ENCODE results near the gene PHLDB1.

PHLDB1 gene

GRCh38 chr11:118670063-118670462 lies 62.6 kb downstream of the PHLDB1 start:
- no peak for TF ChIP-seq EZH2 (IDR thresholded peaks at IDR 0.05; ENCODE audit: borderline replicate concordance, low read length)
- TF ChIP-seq, protein P1, sequence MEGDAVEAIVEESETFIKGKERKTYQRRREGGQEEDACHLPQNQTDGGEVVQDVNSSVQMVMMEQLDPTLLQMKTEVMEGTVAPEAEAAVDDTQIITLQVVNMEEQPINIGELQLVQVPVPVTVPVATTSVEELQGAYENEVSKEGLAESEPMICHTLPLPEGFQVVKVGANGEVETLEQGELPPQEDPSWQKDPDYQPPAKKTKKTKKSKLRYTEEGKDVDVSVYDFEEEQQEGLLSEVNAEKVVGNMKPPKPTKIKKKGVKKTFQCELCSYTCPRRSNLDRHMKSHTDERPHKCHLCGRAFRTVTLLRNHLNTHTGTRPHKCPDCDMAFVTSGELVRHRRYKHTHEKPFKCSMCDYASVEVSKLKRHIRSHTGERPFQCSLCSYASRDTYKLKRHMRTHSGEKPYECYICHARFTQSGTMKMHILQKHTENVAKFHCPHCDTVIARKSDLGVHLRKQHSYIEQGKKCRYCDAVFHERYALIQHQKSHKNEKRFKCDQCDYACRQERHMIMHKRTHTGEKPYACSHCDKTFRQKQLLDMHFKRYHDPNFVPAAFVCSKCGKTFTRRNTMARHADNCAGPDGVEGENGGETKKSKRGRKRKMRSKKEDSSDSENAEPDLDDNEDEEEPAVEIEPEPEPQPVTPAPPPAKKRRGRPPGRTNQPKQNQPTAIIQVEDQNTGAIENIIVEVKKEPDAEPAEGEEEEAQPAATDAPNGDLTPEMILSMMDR (IDR thresholded peaks at IDR 0.05; ENCODE audit: low read length) = no peak
- Histone ChIP-seq H3K4me2 (ENCODE audit: low read length) (no peak overlapping the region), H3K79me2 (ENCODE audit: insufficient read depth, low read length) (no peaks in the 10 kb centered on the region), H4K20me1 (ENCODE audit: insufficient read depth, low read length) (no peaks in the 10 kb centered on the region), H3K27me3 (ENCODE audit: insufficient read depth, low read length) (no peaks in the 10 kb centered on the region), H2AFZ (ENCODE audit: low read length) (no peak overlapping the region), H3K4me3 (ENCODE audit: low read depth, low read length, poor library complexity, severe bottlenecking) (no peak overlapping the region), H3K9ac (ENCODE audit: low read length) (no peak overlapping the region), H3K27ac (ENCODE audit: low read depth, low read length, poor library complexity, severe bottlenecking) (no peak overlapping the region), H3K36me3 (ENCODE audit: insufficient read depth, low read length) (no peaks in the 10 kb centered on the region), H3K4me1 (ENCODE audit: insufficient read depth, low read length, severe bottlenecking) (peaks cover 10% of the 10 kb centered on the region), H3K9me3 (ENCODE audit: low read length) (no peaks in the 10 kb centered on the region), H3K9me2 (ENCODE audit: low read depth, low read length) (no peaks in the 10 kb centered on the region), H3F3A (ENCODE audit: insufficient read depth, low read length) (no peaks in the 10 kb centered on the region)

DNA sequence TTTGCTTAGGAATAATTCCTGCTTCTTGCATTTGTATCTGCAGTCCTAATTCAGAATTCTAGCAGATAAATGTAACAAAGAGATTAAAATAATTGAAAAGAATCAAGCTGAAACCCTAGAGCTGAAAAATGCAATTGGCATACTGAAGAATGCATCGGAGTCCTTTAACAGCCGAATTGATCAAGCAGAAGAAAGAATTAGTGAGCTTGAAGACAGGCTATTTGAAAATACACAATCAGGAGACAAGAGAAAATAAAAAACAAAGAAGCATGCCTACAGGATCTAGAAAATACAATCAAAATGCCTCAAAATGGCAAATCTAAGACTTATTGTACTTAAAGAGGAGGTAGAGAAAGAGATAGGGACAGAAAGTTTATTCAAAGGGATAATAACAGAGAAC lies 63.8 kb downstream of the PHLDB1 start:
- Histone ChIP-seq H3K27ac (ENCODE audit: low read depth, low read length, poor library complexity, severe bottlenecking) (no peak overlapping the region), H3K4me1 (ENCODE audit: insufficient read depth, low read length, severe bottlenecking) (peaks cover 3% of the 10 kb centered on the region), H3K4me3 (ENCODE audit: low read depth, low read length, poor library complexity, severe bottlenecking) (no peak overlapping the region), H3K9me3 (ENCODE audit: low read length) (no peaks in the 10 kb centered on the region), H3K79me2 (ENCODE audit: insufficient read depth, low read length) (no peaks in the 10 kb centered on the region), H3K27me3 (ENCODE audit: insufficient read depth, low read length) (no peaks in the 10 kb centered on the region), H3K9ac (ENCODE audit: low read length) (no peak overlapping the region), H2AFZ (ENCODE audit: low read length) (no peak overlapping the region), H3F3A (ENCODE audit: insufficient read depth, low read length) (no peaks in the 10 kb centered on the region), H3K9me2 (ENCODE audit: low read depth, low read length) (no peaks in the 10 kb centered on the region), H4K20me1 (ENCODE audit: insufficient read depth, low read length) (no peaks in the 10 kb centered on the region), H3K36me3 (ENCODE audit: insufficient read depth, low read length) (no peaks in the 10 kb centered on the region), H3K4me2 (ENCODE audit: low read length) (no peak overlapping the region)
- TF ChIP-seq EZH2 (IDR thresholded peaks at IDR 0.05; ENCODE audit: borderline replicate concordance, low read length) = no peak
- TF ChIP-seq, protein P1 (IDR thresholded peaks at IDR 0.05; ENCODE audit: low read length) = no peak

DNA sequence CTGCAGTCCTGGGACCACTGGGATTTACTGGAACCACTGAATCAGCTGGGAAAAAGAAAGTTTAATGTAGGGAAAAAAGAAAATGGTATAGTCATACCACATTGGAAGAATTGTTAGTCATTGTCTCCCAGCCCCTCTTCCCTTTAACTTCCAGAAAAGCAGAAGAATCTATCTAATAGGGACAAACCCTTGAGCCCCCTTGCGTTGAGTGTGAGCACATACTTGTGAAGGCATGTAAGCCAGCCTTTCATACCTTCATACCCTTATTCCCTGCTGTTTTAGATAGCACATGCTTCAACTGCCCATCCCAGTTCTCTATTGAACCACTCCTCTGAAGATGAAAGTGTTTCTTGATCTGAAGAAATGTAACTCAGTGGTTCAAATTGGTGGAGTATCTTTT lies 65.4 kb downstream of the PHLDB1 start:
- H3K9me3 ChIP-seq (ENCODE audit: low read length) = no peaks in the 10 kb centered on the region
- H3K27me3 ChIP-seq (ENCODE audit: insufficient read depth, low read length) = no peaks in the 10 kb centered on the region
- no peaks in the 10 kb centered on the region for H3K79me2 ChIP-seq (ENCODE audit: insufficient read depth, low read length)
- H3K4me3 ChIP-seq (ENCODE audit: low read depth, low read length, poor library complexity, severe bottlenecking) = no peak overlapping the region
- no peak overlapping the region for H3K27ac ChIP-seq (ENCODE audit: low read depth, low read length, poor library complexity, severe bottlenecking)
- no peak overlapping the region for H3K4me2 ChIP-seq (ENCODE audit: low read length)
- no peaks in the 10 kb centered on the region for H4K20me1 ChIP-seq (ENCODE audit: insufficient read depth, low read length)
- H3K4me1 ChIP-seq (ENCODE audit: insufficient read depth, low read length, severe bottlenecking) = no peaks in the 10 kb centered on the region
- no peak overlapping the region for H3K9ac ChIP-seq (ENCODE audit: low read length)
- H3K36me3 ChIP-seq (ENCODE audit: insufficient read depth, low read length) = no peaks in the 10 kb centered on the region
- no peak overlapping the region for H2AFZ ChIP-seq (ENCODE audit: low read length)
- H3K9me2 ChIP-seq (ENCODE audit: low read depth, low read length) = no peaks in the 10 kb centered on the region
- TF ChIP-seq EZH2 (IDR thresholded peaks at IDR 0.05; ENCODE audit: borderline replicate concordance, low read length) = no peak
- TF ChIP-seq, protein P1 (IDR thresholded peaks at IDR 0.05; ENCODE audit: low read length) = peak; percentile 20; the same call in 1 of the 2 replicates
- no peaks in the 10 kb centered on the region for H3F3A ChIP-seq (ENCODE audit: insufficient read depth, low read length)

Data from OCI-LY1 (cell line).